ENCODE results near the gene MRPS9. TPM values are rescaled to one million over a fixed set of nuclear protein-coding genes. Genes with fewer than 3 reads are reported as not detected.

MRPS9 gene
- 59.9 TPM for polyA plus RNA-seq (ENCODE audit: insufficient read length)
- long read RNA-seq, donor 1, transcript MRPS9-201 (11 exons, 1,500 nt): major isoform, 22 of 51 reads
- long read RNA-seq, donor 1, transcript MRPS9-203 (4 exons, 982 nt): minor isoform, 19 of 51 reads
- long read RNA-seq, donor 1, partial matches to known transcripts: 10 of 51 reads
- long read RNA-seq, donor 1, other reads (novel, unspliced or antisense): 0 of 51 reads
- long read RNA-seq, donor 2, transcript MRPS9-201 (11 exons, 1,500 nt): minor isoform, 12 of 34 reads
- long read RNA-seq, donor 2, transcript MRPS9-203 (4 exons, 982 nt): major isoform, 16 of 34 reads
- long read RNA-seq, donor 2, partial matches to known transcripts: 6 of 34 reads
- long read RNA-seq, donor 2, other reads (novel, unspliced or antisense): 0 of 34 reads
- long read RNA-seq, donor 3, transcript MRPS9-201 (11 exons, 1,500 nt): minor isoform, 11 of 34 reads
- long read RNA-seq, donor 3, transcript MRPS9-203 (4 exons, 982 nt): major isoform, 23 of 34 reads
- long read RNA-seq, donor 3, partial matches to known transcripts: 0 of 34 reads
- long read RNA-seq, donor 3, other reads (novel, unspliced or antisense): 0 of 34 reads
- long read RNA-seq, donor 4, partial matches to known transcripts: 0 of 1 reads
- long read RNA-seq, donor 4, other reads (novel, unspliced or antisense): 0 of 1 reads
- long read RNA-seq, donor 5, transcript MRPS9-203 (4 exons, 982 nt): minor isoform, 22 of 65 reads
- long read RNA-seq, donor 5, transcript MRPS9-201 (11 exons, 1,500 nt): major isoform, 37 of 65 reads
- long read RNA-seq, donor 5, partial matches to known transcripts: 6 of 65 reads
- long read RNA-seq, donor 5, other reads (novel, unspliced or antisense): 0 of 65 reads
- long read RNA-seq, donor 6, transcript MRPS9-203 (4 exons, 982 nt): minor isoform, 16 of 40 reads
- long read RNA-seq, donor 6, transcript MRPS9-201 (11 exons, 1,500 nt): major isoform, 18 of 40 reads
- long read RNA-seq, donor 6, partial matches to known transcripts: 6 of 40 reads
- long read RNA-seq, donor 6, other reads (novel, unspliced or antisense): 0 of 40 reads
- long read RNA-seq, donor 7, transcript MRPS9-203 (4 exons, 982 nt): major isoform, 26 of 60 reads
- long read RNA-seq, donor 7, transcript MRPS9-201 (11 exons, 1,500 nt): minor isoform, 23 of 60 reads
- long read RNA-seq, donor 7, partial matches to known transcripts: 11 of 60 reads
- long read RNA-seq, donor 7, other reads (novel, unspliced or antisense): 0 of 60 reads
- long read RNA-seq, donor 8, transcript MRPS9-201 (11 exons, 1,500 nt): major isoform, 9 of 16 reads
- long read RNA-seq, donor 8, transcript MRPS9-203 (4 exons, 982 nt): minor isoform, 7 of 16 reads
- long read RNA-seq, donor 8, partial matches to known transcripts: 0 of 16 reads
- long read RNA-seq, donor 8, other reads (novel, unspliced or antisense): 0 of 16 reads

GRCh38 chr2:105037572-105038382 lies at the start of gene MRPS9:
Gene MRPS9 (plus strand): TSS chr2:105038069. CDS start chr2:105038093, 24 bp downstream.
- DNase-seq: peak; percentile 97

GRCh38 chr2:105005181-105005951 lies 32.5 kb upstream of the MRPS9 start:
- DNase-seq: no peak

- no peak for DNase-seq
Observed at GRCh38 chr2:105007367-105007766, 30.5 kb upstream of the MRPS9 start.

GRCh38 chr2:105032476-105032875 lies 5.4 kb upstream of the MRPS9 start:
- no peak for DNase-seq

GRCh38 chr2:105034170-105034569 lies 3.7 kb upstream of the MRPS9 start:
- no peak for DNase-seq

- DNase-seq: peak; percentile 21
Observed at GRCh38 chr2:105038383-105039061, 653 bp downstream of the MRPS9 start.

GRCh38 chr2:105039559-105039958 lies 1.7 kb downstream of the MRPS9 start:
- DNase-seq: no peak

- DNase-seq: no peak
Observed at GRCh38 chr2:105042189-105042588, 4.3 kb downstream of the MRPS9 start.

- DNase-seq: no peak
Observed at GRCh38 chr2:105052773-105053172, 14.9 kb downstream of the MRPS9 start.

- DNase-seq: no peak
Observed at GRCh38 chr2:105055613-105056012, 17.7 kb downstream of the MRPS9 start.

- no peak for DNase-seq
Observed at GRCh38 chr2:105056245-105056644, 18.4 kb downstream of the MRPS9 start.

GRCh38 chr2:105057005-105057404 lies 19.1 kb downstream of the MRPS9 start:
- DNase-seq: no peak

GRCh38 chr2:105061560-105061959 lies 23.7 kb downstream of the MRPS9 start:
- DNase-seq: no peak

GRCh38 chr2:105062158-105062557 lies 24.3 kb downstream of the MRPS9 start:
- no peak for DNase-seq

- no peak for DNase-seq
Observed at GRCh38 chr2:105068387-105068786, 30.5 kb downstream of the MRPS9 start.

- no peak for DNase-seq
Observed at GRCh38 chr2:105068875-105069274, 31.0 kb downstream of the MRPS9 start.

- DNase-seq: no peak
Observed at GRCh38 chr2:105070010-105070865, 32.4 kb downstream of the MRPS9 start.

- no peak for DNase-seq
Observed at GRCh38 chr2:105071379-105071778, 33.5 kb downstream of the MRPS9 start.

- DNase-seq: no peak
Observed at GRCh38 chr2:105072039-105072438, 34.2 kb downstream of the MRPS9 start.
